Body of pancreas (tissue), 4 donors: Measurements from ENCODE around the gene MRAS. TPM values are rescaled to one million over a fixed set of nuclear protein-coding genes. Genes with fewer than 3 reads are reported as not detected.

Experiments used
- ATAC-seq: fragments of 150-250 bp; one replicate; pipeline ENCODE4 v1.9.1; 2016
- DNase-seq, 4 donors: peaks; one replicate each; pipeline ENCODE4 v3.0.0-alpha.2; 2019
- H3K27ac ChIP-seq, 4 donors: fragments of 200-600 bp; sonication (generic); 1 replicate in 3 of 4; 2 replicates in 1 of 4; pipeline versions ENCODE4 v1.5.1 to v1.6.1; 2016 to 2019; ENCODE audit warnings: mild to moderate bottlenecking in 1 of 4, mixed read lengths in 1 of 4, moderate library complexity in 1 of 4
- H3K27me3 ChIP-seq, 2 donors: fragments of 200-600 bp; sonication (generic); one replicate each; pipeline ENCODE4 v1.6.0; 2016; ENCODE audit warnings: mild to moderate bottlenecking in 1 of 2
- H3K36me3 ChIP-seq, 2 donors: fragments of 200-600 bp; sonication (generic); replicated peaks in 1 of 2; 2 replicates each; pipeline ENCODE4 v1.5.1; 2016; ENCODE audit warnings: low read depth in 2 of 2; ENCODE audit not compliant: insufficient read depth in 1 of 2
- H3K4me1 ChIP-seq: fragments of 200-600 bp; sonication (generic); one replicate; pipeline ENCODE4 v1.6.0; 2016
- H3K4me3 ChIP-seq, 2 donors: fragments of 200-600 bp; sonication (generic); 1 replicate in 1 of 2; 2 replicates in 1 of 2; pipeline ENCODE4 v1.5.1; 2016 to 2019
- H3K9me3 ChIP-seq, 3 donors: fragments of 200-600 bp; sonication (generic); 1 replicate in 2 of 3; 2 replicates in 1 of 3; pipeline ENCODE4 v1.5.1; 2016
- POLR2A ChIP-seq, 3 donors: fragments of 450-650 bp; IDR thresholded peaks; one replicate each; pipeline ENCODE4 v1.6.1; 2016; ENCODE audit warnings: antibody characterized with exemption in 3 of 3, mild to moderate bottlenecking in 2 of 3
- WGBS, 2 donors: methylation state at CpG; one replicate each; pipeline ENCODE4 v1.1.5; 2017; 5-methylcytosine and 5-hydroxymethylcytosine counted together
- intact Hi-C: fragments of 100-400 bp; cut with DNase I; formaldehyde crosslinking; loops from one replicate; pipeline ENCODE4 v1.15.1; 2023
- total RNA-seq, 2 donors: library from RNA; depleted of rRNA; stranded (reverse); fragments of >200 nt; gene quantifications; one replicate each; pipeline ENCODE4 v1.1.0, GENCODE V29; 2016
- TF ChIP-seq, protein P1 (sequence below), 7 experiments: fragments of 450-650 bp in 4 of 7; fragments of 200-600 bp in 3 of 7; sonication (generic) in 3 of 7; IDR thresholded peaks; one replicate each; pipeline ENCODE4 v1.5.1; 2016 to 2019; ENCODE audit warnings: antibody characterized with exemption in 7 of 7

MRAS gene
- total RNA-seq, 2 donors from 2014 or later = 9.9 to 20.1 TPM

DNA sequence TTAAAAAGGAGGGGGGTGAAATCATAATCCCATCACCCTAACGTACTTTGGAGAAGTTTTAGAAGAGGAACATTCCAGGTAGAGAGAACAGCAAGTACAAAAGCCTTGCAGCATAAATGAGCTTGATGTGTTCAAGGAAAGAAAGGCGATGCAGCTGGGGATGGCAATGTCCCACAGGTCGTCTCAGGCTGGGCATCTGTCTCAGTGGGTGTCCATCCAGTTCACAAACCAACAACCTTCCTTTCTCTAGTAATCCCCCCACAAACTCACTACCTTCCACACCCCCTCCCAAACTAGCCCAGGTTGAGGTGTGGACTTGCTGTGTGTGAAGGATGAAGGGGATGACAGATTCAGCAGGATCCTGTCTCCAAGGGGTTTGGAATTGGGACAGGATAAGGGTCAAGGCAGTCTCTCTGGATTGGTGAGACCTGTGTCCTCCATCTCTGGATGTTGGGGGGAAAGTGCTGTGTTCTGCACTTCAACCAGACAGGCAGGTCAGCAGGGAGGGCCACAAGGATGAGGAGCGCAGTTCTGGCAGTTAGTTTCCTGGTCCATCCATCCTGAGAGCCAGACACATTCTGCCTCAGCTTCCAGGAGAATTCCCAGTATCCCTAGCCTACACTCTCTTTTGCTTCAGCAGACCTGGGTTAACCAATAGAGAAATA lies 84.3 kb downstream of the MRAS start:
- H3K4me1 ChIP-seq = peaks cover 22% of the 10 kb centered on the region
- 78 to 81% methylated on average over 4 of the region's 4 CpGs for WGBS, 2 donors
- no peaks in the 10 kb centered on the region for H3K9me3 ChIP-seq
- ATAC-seq (no peak), DNase-seq (no peak)
- TF ChIP-seq POLR2A (IDR thresholded peaks at IDR 0.05) = no peak
- TF ChIP-seq, protein P1, sequence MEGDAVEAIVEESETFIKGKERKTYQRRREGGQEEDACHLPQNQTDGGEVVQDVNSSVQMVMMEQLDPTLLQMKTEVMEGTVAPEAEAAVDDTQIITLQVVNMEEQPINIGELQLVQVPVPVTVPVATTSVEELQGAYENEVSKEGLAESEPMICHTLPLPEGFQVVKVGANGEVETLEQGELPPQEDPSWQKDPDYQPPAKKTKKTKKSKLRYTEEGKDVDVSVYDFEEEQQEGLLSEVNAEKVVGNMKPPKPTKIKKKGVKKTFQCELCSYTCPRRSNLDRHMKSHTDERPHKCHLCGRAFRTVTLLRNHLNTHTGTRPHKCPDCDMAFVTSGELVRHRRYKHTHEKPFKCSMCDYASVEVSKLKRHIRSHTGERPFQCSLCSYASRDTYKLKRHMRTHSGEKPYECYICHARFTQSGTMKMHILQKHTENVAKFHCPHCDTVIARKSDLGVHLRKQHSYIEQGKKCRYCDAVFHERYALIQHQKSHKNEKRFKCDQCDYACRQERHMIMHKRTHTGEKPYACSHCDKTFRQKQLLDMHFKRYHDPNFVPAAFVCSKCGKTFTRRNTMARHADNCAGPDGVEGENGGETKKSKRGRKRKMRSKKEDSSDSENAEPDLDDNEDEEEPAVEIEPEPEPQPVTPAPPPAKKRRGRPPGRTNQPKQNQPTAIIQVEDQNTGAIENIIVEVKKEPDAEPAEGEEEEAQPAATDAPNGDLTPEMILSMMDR (IDR thresholded peaks at IDR 0.05) = no peak
- no peaks in the 10 kb centered on the region for H3K27me3 ChIP-seq
- H3K4me3 ChIP-seq = no peak overlapping the region
- intact Hi-C loops = no loop called here
- H3K36me3 ChIP-seq = no peaks in the 10 kb centered on the region
- no peak overlapping the region for H3K27ac ChIP-seq

GRCh38 chr3:138433892-138434275 lies 85.5 kb downstream of the MRAS start:
- H3K27ac ChIP-seq = peak overlapping the region in 1 of 4 donors; percentile 49
- no peaks in the 10 kb centered on the region for H3K27me3 ChIP-seq
- H3K4me1 ChIP-seq = peaks cover 22% of the 10 kb centered on the region
- H3K9me3 ChIP-seq = no peaks in the 10 kb centered on the region
- 44 to 63% methylated on average over 16 of the region's 16 CpGs for WGBS, 2 donors
- DNase-seq (no peak), ATAC-seq (no peak)
- TF ChIP-seq POLR2A (IDR thresholded peaks at IDR 0.05) = no peak
- TF ChIP-seq, protein P1 (IDR thresholded peaks at IDR 0.05) = no peak
- intact Hi-C loops = no loop called here
- no peak overlapping the region for H3K4me3 ChIP-seq
- H3K36me3 ChIP-seq = no peaks in the 10 kb centered on the region

GRCh38 chr3:138434276-138434874 lies 86.0 kb downstream of the MRAS start, which contains the start of gene ESYT3:
Gene ESYT3, plus strand, starts transcription at chr3:138434616. Its CDS starts 183 bp downstream, at chr3:138434799.
- Histone ChIP-seq H3K27ac (peak within 1 kb of the TSS in 1 of 4 donors; percentile 49), H3K27me3 (no peaks in the 10 kb centered on the region), H3K4me3 (peak within 1 kb of the TSS in 1 of 2 donors; percentile 29), H3K9me3 (no peaks in the 10 kb centered on the region), H3K36me3 (no peaks in the 10 kb centered on the region), H3K4me1 (peaks cover 22% of the 10 kb centered on the region)
- peak; percentile 94 for ATAC-seq
- DNase-seq = peak; percentile 78 to 92 (median 88)
- intact Hi-C loops = no loop called here
- 0% methylated on average over 3 to 36 of the region's 54 CpGs for WGBS, 2 donors
- TF ChIP-seq, protein P1 (IDR thresholded peaks at IDR 0.05) = no peak
- peak; percentile 55 to 75 (median 60) for TF ChIP-seq POLR2A (IDR thresholded peaks at IDR 0.05)

- peak overlapping the region in 1 of 4 donors; percentile 49 for H3K27ac ChIP-seq
- H3K9me3 ChIP-seq = no peaks in the 10 kb centered on the region
- intact Hi-C loops = no loop called here
- TF ChIP-seq POLR2A (IDR thresholded peaks at IDR 0.05) = no peak
- TF ChIP-seq, protein P1 (IDR thresholded peaks at IDR 0.05) = no peak
- H3K4me3 ChIP-seq = peak overlapping the region in 1 of 2 donors; percentile 29
- no peaks in the 10 kb centered on the region for H3K36me3 ChIP-seq
- peaks cover 22% of the 10 kb centered on the region for H3K4me1 ChIP-seq
- H3K27me3 ChIP-seq = no peaks in the 10 kb centered on the region
- peak; percentile 53 for ATAC-seq
- DNase-seq = peak; percentile 13 to 39 (median 29)
- 7 to 41% methylated on average over 16 to 78 of the region's 78 CpGs for WGBS, 2 donors
Observed at GRCh38 chr3:138434875-138435772, 86.7 kb downstream of the MRAS start.
